Superior temporal gyrus (tissue), 1 donor: Measurements from ENCODE around the gene FGFR4.

Experiments
- DNase-seq: peaks from one replicate; pipeline ENCODE4 v3.0.0-alpha.2; 2016; ENCODE audit errors: extremely low spot score

Gene FGFR4

GRCh38 chr5:177085985-177086653, 596 bp upstream of the FGFR4 start:
- DNase-seq = no peak

- no peak for DNase-seq
Measured at GRCh38 chr5:177087398-177088005, 787 bp downstream of the FGFR4 start.

GRCh38 chr5:177089127-177089526, 2.4 kb downstream of the FGFR4 start:
- DNase-seq = no peak

GRCh38 chr5:177089825-177090641, 3.3 kb downstream of the FGFR4 start:
- no peak for DNase-seq

- DNase-seq = no peak
Measured at GRCh38 chr5:177090813-177091212, 4.1 kb downstream of the FGFR4 start.

- DNase-seq = no peak
Measured at GRCh38 chr5:177091232-177091631, 4.5 kb downstream of the FGFR4 start.

- no peak for DNase-seq
Measured at GRCh38 chr5:177092178-177093081, 5.7 kb downstream of the FGFR4 start.

- no peak for DNase-seq
Measured at GRCh38 chr5:177093082-177093712, 6.5 kb downstream of the FGFR4 start.

GRCh38 chr5:177093803-177094202, 7.1 kb downstream of the FGFR4 start:
- DNase-seq = no peak

- DNase-seq = no peak
Measured at GRCh38 chr5:177094224-177095087, 7.7 kb downstream of the FGFR4 start.

- DNase-seq = no peak
Measured at GRCh38 chr5:177095088-177095669, 8.5 kb downstream of the FGFR4 start.

- no peak for DNase-seq
Measured at GRCh38 chr5:177096162-177097015, 9.7 kb downstream of the FGFR4 start.

GRCh38 chr5:177097016-177097985, 10.6 kb downstream of the FGFR4 start:
- no peak for DNase-seq

GRCh38 chr5:177098120-177098469, 11.4 kb downstream of the FGFR4 start:
- no peak for DNase-seq

- peak; percentile 16 for DNase-seq
Measured at GRCh38 chr5:177098470-177099141, 11.9 kb downstream of the FGFR4 start.

- no peak for DNase-seq
Measured at GRCh38 chr5:177099422-177100093, 12.8 kb downstream of the FGFR4 start.

GRCh38 chr5:177100714-177101121, 14.0 kb downstream of the FGFR4 start:
- DNase-seq = no peak
